Measurements from ENCODE around the gene LRCH1.

LRCH1 gene

DNA sequence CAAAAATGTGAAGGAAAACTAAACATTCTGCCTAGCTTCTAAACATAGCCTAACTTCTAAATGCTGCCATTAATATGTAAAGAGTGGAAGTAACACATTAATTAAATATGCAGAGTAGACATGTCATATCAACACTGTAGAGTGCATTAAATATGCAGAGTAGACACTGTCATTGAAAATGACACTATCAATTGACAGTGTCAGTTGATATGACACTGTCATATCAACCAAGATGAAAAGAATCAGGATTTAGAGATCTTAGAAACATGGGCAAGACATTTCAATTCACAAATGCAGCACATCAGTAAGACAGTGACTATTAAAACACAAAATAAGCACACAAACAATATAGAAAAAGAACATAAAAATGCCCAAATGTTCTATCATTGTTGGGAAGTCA lies 218.7 kb downstream of the LRCH1 start:
- no peak for TF ChIP-seq EZH2 (IDR thresholded peaks at IDR 0.05; ENCODE audit: borderline replicate concordance, low read depth, low read length, severe bottlenecking)
- TF ChIP-seq, protein P1, sequence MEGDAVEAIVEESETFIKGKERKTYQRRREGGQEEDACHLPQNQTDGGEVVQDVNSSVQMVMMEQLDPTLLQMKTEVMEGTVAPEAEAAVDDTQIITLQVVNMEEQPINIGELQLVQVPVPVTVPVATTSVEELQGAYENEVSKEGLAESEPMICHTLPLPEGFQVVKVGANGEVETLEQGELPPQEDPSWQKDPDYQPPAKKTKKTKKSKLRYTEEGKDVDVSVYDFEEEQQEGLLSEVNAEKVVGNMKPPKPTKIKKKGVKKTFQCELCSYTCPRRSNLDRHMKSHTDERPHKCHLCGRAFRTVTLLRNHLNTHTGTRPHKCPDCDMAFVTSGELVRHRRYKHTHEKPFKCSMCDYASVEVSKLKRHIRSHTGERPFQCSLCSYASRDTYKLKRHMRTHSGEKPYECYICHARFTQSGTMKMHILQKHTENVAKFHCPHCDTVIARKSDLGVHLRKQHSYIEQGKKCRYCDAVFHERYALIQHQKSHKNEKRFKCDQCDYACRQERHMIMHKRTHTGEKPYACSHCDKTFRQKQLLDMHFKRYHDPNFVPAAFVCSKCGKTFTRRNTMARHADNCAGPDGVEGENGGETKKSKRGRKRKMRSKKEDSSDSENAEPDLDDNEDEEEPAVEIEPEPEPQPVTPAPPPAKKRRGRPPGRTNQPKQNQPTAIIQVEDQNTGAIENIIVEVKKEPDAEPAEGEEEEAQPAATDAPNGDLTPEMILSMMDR (IDR thresholded peaks at IDR 0.05; ENCODE audit: borderline replicate concordance, extremely low read depth, low read length, poor library complexity, severe bottlenecking) = no peak
- Histone ChIP-seq H3K9me3 (ENCODE audit: insufficient read depth, low read length, severe bottlenecking) (no peaks in the 10 kb centered on the region), H3K27ac (ENCODE audit: low read length) (no peak overlapping the region), H4K20me1 (ENCODE audit: insufficient read depth, low read length) (0 out of 2 replicates have a peak, but pooled peaks cover 3% of the 10 kb centered on the region), H2AFZ (ENCODE audit: low read depth, low read length) (no peak overlapping the region), H3K9ac (ENCODE audit: low read depth, low read length) (no peak overlapping the region), H3K27me3 (ENCODE audit: insufficient read depth, low read length, poor library complexity) (no peaks in the 10 kb centered on the region), H3K4me3 (ENCODE audit: low read depth in 1 of 2, low read length in 2 of 2) (no peak overlapping the region), H3K4me2 (ENCODE audit: insufficient read depth, low read length) (no peak overlapping the region), H3K4me1 (ENCODE audit: insufficient read depth, low read length) (no peaks in the 10 kb centered on the region), H3K36me3 (ENCODE audit: insufficient read depth, low read length) (peaks cover 65% of the 10 kb centered on the region), H3K79me2 (ENCODE audit: insufficient read depth, low read length) (no peaks in the 10 kb centered on the region)
- ATAC-seq (ENCODE audit: insufficient read depth, low read depth) (no peak), DNase-seq (no peak)

DNA sequence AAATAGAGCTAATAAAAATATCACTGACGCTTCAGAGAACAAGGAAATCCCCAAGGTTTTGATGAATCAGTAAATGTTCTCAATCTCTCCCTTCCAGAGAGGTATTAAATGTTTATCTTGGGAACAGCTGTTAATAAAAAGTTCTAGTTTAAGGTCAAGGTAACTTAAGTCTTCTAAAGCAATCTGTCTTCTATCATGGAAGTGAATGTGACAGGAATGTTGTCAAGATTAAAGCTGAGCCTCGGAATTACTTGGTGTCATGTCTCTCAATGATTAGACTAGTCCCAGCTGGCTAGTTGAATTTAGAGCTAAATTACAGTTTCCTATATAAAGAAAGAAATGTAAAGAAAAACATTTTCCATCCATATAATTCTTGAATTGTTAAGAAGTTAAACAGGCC lies 220.6 kb downstream of the LRCH1 start:
- no peak overlapping the region for H3K27ac ChIP-seq (ENCODE audit: low read length)
- no peaks in the 10 kb centered on the region for H3K79me2 ChIP-seq (ENCODE audit: insufficient read depth, low read length)
- H3K36me3 ChIP-seq (ENCODE audit: insufficient read depth, low read length) = peaks cover 83% of the 10 kb centered on the region

DNA sequence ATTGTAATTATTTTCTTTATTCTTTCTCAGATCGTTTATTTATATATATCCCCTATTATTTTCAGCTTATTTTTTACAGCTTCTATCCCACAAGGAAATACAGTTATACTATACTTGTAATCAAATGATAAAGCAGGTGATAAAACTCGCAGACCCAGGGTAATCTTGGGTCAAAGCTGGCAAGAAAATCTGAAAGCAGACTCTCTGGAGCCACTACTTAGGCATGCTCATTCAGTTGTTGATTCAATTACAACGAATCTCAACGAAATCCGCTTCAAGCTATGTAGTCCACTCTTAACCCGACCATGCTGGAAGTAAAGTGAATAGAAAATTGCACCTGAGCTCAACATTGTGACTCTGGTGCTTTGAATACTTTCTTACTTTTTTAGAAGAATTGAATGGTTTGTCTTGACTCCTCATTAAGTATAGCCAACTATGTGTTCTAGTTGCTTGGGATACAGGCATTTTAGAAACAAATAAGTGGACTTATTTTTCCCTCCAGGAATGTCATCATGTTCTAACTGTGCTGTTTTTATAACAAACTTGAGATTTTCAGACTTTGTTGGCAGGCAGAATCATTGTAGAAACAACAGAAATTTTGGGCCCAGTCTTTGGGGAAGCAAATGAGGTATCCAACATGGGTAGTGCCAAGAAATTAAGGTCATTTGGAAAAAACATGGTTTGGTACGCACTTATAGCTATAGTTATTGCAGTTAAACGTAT lies 222.6 kb downstream of the LRCH1 start:
- TF ChIP-seq, protein P1 (IDR thresholded peaks at IDR 0.05; ENCODE audit: borderline replicate concordance, extremely low read depth, low read length, poor library complexity, severe bottlenecking) = no peak
- no peak for TF ChIP-seq EZH2 (IDR thresholded peaks at IDR 0.05; ENCODE audit: borderline replicate concordance, low read depth, low read length, severe bottlenecking)
- Histone ChIP-seq H3K9me3 (ENCODE audit: insufficient read depth, low read length, severe bottlenecking) (no peaks in the 10 kb centered on the region), H3K36me3 (ENCODE audit: insufficient read depth, low read length) (peaks cover 95% of the 10 kb centered on the region), H3K4me3 (ENCODE audit: low read depth in 1 of 2, low read length in 2 of 2) (no peak overlapping the region), H3K27me3 (ENCODE audit: insufficient read depth, low read length, poor library complexity) (no peaks in the 10 kb centered on the region), H3K27ac (ENCODE audit: low read length) (no peak overlapping the region), H3K79me2 (ENCODE audit: insufficient read depth, low read length) (no peaks in the 10 kb centered on the region), H4K20me1 (ENCODE audit: insufficient read depth, low read length) (0 out of 2 replicates have a peak, but pooled peaks cover 3% of the 10 kb centered on the region), H2AFZ (ENCODE audit: low read depth, low read length) (no peak overlapping the region), H3K9ac (ENCODE audit: low read depth, low read length) (no peak overlapping the region), H3K4me1 (ENCODE audit: insufficient read depth, low read length) (no peaks in the 10 kb centered on the region), H3K4me2 (ENCODE audit: insufficient read depth, low read length) (no peak overlapping the region)
- no peak for DNase-seq
- ATAC-seq (ENCODE audit: insufficient read depth, low read depth) = no peak

More for the DNA sequence above, 220.6 kb downstream of the LRCH1 start:
- Histone ChIP-seq H2AFZ (ENCODE audit: low read depth, low read length) (no peak overlapping the region), H3K4me3 (ENCODE audit: low read depth in 1 of 2, low read length in 2 of 2) (no peak overlapping the region), H3K4me1 (ENCODE audit: insufficient read depth, low read length) (no peaks in the 10 kb centered on the region), H3K9me3 (ENCODE audit: insufficient read depth, low read length, severe bottlenecking) (no peaks in the 10 kb centered on the region), H3K9ac (ENCODE audit: low read depth, low read length) (no peak overlapping the region), H4K20me1 (ENCODE audit: insufficient read depth, low read length) (0 out of 2 replicates have a peak, but pooled peaks cover 3% of the 10 kb centered on the region), H3K27me3 (ENCODE audit: insufficient read depth, low read length, poor library complexity) (no peaks in the 10 kb centered on the region), H3K4me2 (ENCODE audit: insufficient read depth, low read length) (no peak overlapping the region)
- no peak for ATAC-seq (ENCODE audit: insufficient read depth, low read depth)
- no peak for DNase-seq
- TF ChIP-seq, protein P1 (IDR thresholded peaks at IDR 0.05; ENCODE audit: borderline replicate concordance, extremely low read depth, low read length, poor library complexity, severe bottlenecking) = no peak
- no peak for TF ChIP-seq EZH2 (IDR thresholded peaks at IDR 0.05; ENCODE audit: borderline replicate concordance, low read depth, low read length, severe bottlenecking)
